CD4-positive, alpha-beta T cell treated with Interleukin-21 for 1 hour (primary cell): ENCODE measurements around the gene EDC4.
A peak's percentile ranks its signal among the peaks of the same experiment; 100 is the strongest.
"Not testable (repeated sequence)": the region's sequence is repeated elsewhere in the genome, so short reads cannot be mapped to it uniquely, and the experiment has no call there.

ENCODE experiments used
- DNase-seq: peaks from one replicate; pipeline ENCODE4 v3.0.0-alpha.2; 2020

The EDC4 gene, protein sequence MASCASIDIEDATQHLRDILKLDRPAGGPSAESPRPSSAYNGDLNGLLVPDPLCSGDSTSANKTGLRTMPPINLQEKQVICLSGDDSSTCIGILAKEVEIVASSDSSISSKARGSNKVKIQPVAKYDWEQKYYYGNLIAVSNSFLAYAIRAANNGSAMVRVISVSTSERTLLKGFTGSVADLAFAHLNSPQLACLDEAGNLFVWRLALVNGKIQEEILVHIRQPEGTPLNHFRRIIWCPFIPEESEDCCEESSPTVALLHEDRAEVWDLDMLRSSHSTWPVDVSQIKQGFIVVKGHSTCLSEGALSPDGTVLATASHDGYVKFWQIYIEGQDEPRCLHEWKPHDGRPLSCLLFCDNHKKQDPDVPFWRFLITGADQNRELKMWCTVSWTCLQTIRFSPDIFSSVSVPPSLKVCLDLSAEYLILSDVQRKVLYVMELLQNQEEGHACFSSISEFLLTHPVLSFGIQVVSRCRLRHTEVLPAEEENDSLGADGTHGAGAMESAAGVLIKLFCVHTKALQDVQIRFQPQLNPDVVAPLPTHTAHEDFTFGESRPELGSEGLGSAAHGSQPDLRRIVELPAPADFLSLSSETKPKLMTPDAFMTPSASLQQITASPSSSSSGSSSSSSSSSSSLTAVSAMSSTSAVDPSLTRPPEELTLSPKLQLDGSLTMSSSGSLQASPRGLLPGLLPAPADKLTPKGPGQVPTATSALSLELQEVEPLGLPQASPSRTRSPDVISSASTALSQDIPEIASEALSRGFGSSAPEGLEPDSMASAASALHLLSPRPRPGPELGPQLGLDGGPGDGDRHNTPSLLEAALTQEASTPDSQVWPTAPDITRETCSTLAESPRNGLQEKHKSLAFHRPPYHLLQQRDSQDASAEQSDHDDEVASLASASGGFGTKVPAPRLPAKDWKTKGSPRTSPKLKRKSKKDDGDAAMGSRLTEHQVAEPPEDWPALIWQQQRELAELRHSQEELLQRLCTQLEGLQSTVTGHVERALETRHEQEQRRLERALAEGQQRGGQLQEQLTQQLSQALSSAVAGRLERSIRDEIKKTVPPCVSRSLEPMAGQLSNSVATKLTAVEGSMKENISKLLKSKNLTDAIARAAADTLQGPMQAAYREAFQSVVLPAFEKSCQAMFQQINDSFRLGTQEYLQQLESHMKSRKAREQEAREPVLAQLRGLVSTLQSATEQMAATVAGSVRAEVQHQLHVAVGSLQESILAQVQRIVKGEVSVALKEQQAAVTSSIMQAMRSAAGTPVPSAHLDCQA (N-terminal part only)

GRCh38 chr16:67872631-67873434 is at the start of gene EDC4:
TSS of gene EDC4 (plus strand) at chr16:67873052. CDS start at chr16:67873262, 210 bp downstream.
- peak; percentile 92 for DNase-seq

DNA sequence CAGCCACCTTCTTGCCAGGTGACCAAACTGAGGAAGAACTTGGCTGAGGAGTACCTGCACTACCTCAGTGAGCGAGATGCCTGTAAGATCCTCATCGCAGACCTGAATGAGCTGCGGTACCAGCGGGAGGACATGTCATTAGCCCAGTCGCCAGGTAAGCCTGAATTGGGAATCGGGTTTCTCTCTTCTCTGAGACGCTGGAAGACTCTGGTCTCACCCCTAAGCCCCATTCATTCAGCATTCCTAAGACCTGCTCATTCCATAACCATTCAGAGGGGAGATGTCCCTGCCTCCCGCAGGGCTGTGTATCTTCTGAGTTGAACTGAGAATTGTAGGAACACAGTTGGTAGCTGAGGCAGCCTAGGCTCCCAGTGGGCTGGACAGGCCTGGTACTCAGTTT is 47.7 kb upstream of the EDC4 start:
- no peak for DNase-seq

DNA sequence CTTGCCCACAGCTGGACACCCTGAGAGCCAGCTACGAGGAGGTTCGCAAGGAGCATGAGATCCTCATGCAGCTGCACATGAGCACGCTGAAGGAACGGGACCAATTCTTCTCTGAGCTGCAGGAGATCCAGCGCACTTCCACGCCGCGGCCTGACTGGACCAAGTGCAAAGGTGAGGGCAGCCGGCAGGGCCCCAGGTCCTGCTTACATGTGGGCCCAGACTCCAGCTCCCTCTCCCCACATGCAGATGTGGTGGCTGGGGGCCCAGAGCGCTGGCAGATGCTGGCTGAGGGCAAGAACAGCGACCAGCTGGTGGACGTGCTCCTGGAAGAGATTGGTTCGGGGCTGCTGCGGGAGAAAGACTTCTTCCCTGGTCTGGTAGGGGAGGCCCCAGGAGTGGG is 46.9 kb upstream of the EDC4 start:
- no peak for DNase-seq

DNA sequence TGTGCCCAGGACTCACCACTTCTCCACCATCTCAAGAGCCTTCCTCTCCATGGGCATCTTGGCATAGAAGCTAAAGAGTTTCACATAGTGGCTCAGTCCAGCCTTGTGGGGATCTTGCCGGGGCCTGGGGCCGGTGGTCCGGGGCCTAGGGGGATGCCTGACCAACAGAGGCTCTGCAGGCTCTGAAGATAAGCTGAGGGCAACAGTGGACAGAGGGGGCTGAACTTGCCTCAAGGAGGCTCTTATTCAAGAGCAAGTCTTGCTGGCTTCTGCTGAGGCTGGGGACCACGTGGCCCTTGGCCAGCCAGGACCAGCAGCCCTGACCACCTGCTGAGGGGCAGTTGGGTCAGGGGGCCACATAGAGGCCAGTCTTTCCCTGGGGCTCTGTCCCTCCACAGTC is 44.2 kb upstream of the EDC4 start:
- no peak for DNase-seq

DNA sequence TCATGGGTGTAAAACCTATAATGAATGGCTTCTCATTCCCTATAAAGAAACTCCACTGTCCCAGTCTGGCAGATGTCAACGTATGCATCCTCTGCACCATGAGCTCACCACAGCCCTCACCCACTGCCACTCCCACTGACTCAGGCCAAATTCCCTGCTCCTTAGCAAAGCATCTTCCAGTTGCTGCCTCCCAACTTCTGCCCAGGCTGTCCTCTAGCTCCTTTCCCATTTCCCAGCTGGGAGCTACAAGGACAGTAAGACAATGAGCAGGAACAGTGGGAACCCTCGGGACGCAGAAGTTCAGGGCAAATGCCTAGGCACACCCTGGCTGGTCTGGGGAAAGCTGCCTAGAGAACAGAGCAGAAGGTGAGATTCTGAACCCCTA is 39.8 kb upstream of the EDC4 start:
- no peak for DNase-seq

DNA sequence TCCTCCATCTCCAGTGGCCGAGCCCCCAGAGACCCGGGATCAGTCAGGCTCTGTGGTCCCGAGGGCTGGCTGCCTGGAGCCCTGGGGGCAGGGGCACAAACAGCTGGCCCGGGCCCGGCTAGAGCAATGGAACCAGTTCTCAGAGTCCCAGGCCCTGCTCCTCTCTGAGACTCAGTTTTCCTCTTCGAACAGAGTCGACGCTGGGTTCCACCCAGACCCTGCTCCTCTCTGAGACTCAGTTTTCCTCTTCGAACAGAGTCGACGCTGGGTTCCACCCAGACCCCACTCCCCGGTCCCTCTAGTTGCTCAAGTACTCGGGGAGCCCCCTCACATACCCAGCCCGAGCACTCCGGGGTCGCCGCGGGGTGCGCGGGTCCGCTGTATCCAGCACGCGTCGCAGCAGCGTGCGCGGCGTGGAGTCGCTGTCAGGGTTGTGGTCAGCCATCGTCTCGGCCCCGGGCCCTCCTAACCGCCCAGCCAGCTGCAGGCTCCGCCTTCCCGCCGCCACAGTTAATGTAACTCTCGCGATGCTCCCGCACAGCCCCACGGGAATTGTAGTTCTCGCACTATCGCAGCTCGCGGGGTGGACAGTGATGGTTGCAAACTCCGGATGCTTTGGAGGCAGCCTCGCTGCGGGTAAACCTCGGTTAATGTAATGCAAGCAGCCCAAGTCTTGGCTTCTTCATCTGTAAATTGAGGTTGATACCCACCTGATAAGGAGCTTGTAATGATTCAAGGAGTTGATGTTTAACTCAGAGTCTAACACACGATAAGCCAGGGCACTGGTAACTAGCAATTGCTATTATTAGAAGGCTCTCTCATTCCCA is 39.2 kb upstream of the EDC4 start:
- peak; percentile 95 for DNase-seq

DNA sequence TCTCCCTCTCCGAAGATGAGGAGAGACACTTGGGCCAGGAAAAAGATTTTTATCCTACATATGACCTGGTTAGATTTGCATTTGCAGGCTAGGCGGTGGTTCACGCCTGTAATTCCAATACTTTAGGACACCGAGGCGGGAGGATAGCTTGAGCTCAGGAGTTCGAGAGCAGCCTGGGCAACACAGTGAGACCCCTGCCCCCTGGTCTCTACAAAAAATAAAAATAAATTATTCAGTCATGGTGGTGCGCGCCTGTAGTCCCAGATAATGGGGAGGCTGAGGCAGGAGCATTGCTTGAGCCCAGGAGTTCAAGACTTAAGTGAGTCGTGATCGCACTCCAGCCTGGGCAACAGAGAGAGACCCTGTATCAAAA is 38.6 kb upstream of the EDC4 start:
- no peak for DNase-seq

DNA sequence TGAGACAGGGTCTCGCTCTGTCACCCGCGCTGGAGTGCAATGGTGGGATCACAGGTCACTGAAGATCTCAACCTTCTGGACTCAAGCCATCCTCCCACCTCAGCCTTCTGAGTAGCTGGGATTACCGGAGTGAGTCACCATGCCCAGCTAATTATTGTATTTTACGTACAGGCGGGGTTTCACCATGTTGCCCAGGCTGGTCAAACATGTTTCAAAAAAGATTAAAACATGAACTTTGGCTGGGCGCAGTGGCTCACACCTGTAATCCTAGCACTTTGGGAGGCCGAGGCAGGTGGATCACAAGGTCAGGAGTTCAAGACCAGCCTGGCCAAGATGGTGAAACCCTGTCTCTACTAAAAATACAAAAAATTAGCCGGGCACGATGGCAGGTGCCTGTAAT is 35.7 kb upstream of the EDC4 start:
- DNase-seq: not testable (repeated sequence)

- DNase-seq: no peak
Observed at GRCh38 chr16:67837811-67838210, 35.0 kb upstream of the EDC4 start.

DNA sequence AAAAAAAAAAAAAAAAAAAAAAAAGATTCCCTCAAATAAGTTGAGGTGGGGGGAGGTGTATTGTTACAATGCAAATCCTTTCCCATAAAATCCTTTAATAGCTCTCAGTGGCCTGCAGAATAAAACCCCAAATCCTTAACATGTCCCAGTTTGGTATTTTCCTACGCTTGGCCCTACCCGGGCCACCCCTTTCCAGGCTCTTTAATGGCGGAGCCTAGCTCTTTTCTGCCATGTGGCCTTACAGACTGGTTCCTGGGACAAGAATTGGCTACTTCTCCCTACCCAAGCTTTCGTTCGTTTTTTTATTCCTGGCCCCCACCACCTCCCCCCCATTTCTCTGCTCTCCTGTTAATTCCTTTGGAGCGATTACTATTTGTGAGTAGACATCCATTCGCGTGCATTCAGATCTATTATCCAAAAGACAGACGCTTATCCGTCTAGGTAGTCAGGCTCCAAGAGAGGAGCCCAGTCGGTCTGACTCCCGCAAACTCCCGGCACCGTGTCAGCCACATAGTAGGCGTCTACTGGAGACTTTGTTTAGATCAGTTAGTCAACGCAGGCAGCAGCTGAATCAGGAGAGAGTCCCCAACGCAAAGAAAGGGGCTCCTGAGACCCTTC is 31.5 kb upstream of the EDC4 start:
- no peak for DNase-seq

GRCh38 chr16:67841816-67842508 is 30.9 kb upstream of the EDC4 start, which contains the start of gene THAP11:
TSS of gene THAP11 (plus strand) at chr16:67842320. CDS start at chr16:67842555, 235 bp downstream.
- DNase-seq: peak; percentile 96

DNA sequence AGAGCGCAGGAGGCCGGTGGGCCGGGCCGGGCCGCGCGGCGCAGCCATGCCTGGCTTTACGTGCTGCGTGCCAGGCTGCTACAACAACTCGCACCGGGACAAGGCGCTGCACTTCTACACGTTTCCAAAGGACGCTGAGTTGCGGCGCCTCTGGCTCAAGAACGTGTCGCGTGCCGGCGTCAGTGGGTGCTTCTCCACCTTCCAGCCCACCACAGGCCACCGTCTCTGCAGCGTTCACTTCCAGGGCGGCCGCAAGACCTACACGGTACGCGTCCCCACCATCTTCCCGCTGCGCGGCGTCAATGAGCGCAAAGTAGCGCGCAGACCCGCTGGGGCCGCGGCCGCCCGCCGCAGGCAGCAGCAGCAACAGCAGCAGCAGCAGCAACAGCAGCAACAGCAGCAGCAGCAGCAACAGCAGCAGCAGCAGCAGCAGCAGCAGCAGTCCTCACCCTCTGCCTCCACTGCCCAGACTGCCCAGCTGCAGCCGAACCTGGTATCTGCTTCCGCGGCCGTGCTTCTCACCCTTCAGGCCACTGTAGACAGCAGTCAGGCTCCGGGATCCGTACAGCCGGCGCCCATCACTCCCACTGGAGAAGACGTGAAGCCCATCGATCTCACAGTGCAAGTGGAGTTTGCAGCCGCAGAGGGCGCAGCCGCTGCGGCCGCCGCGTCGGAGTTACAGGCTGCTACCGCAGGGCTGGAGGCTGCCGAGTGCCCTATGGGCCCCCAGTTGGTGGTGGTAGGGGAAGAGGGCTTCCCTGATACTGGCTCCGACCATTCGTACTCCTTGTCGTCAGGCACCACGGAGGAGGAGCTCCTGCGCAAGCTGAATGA is 30.1 kb upstream of the EDC4 start:
- DNase-seq: peak; percentile 72

GRCh38 chr16:67843343-67843765 is 29.5 kb upstream of the EDC4 start:
- no peak for DNase-seq

GRCh38 chr16:67844497-67844896 is 28.4 kb upstream of the EDC4 start:
- DNase-seq: no peak

DNA sequence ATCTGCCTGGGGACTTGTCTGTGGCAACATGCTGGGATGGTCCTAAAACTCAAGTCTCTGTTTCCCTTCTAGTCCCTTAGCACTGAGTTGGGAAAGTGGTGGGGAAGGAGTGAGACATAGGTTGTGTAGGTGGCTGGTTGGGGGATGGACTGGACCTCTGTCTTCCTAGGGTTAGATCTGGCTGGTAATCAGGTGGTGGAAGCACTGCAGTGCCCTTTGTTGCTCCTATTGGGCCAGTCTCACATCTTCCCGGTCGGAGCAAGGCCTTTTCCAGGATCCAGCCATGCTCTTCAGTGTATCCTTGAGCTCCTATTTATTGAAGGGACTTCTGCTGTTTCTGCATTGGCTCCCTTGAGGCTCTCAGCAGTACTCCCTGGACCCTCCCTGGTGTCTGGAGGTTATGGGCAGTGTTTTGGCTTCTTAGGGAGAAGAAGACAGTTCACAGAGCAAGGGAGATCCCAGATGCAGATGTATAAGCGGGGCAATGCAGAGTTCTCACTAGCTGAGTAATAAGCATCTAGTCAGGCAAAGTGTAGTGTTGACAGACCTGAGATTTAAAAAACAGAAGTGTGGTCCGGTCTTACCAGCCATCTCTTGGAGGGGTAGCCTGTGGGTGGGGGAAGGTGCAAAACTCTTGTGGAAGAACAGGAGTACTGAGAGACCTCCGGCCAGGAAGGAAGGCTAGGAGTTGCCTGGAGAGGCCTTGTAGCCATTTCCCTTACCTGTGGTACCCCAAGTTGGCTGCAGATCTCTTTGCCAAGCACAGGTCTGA is 27.4 kb upstream of the EDC4 start:
- DNase-seq: no peak

- no peak for DNase-seq
Observed at GRCh38 chr16:67846063-67846319, 26.9 kb upstream of the EDC4 start.

- peak; percentile 96 for DNase-seq
Observed at GRCh38 chr16:67846320-67847063, 26.4 kb upstream of the EDC4 start, which contains the start of gene NUTF2. TSS of gene NUTF2 (plus strand) at chr16:67846933. CDS start at chr16:67865131, 18,198 bp downstream.
